Measurements from ENCODE around the gene PLTP. TPM values are rescaled to one million over a fixed set of nuclear protein-coding genes. Genes with fewer than 3 reads are reported as not detected.
"Not testable (repeated sequence)": the region's sequence is repeated elsewhere in the genome, so short reads cannot be mapped to it uniquely, and the experiment has no call there.

Gene PLTP, protein sequence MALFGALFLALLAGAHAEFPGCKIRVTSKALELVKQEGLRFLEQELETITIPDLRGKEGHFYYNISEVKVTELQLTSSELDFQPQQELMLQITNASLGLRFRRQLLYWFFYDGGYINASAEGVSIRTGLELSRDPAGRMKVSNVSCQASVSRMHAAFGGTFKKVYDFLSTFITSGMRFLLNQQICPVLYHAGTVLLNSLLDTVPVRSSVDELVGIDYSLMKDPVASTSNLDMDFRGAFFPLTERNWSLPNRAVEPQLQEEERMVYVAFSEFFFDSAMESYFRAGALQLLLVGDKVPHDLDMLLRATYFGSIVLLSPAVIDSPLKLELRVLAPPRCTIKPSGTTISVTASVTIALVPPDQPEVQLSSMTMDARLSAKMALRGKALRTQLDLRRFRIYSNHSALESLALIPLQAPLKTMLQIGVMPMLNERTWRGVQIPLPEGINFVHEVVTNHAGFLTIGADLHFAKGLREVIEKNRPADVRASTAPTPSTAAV
- polyA plus RNA-seq (2013, experiment 1 of 2; ENCODE audit: insufficient read length), result 36.3 TPM
- 37.0 TPM for polyA plus RNA-seq (2013, experiment 2 of 2; ENCODE audit: insufficient read length)

DNA sequence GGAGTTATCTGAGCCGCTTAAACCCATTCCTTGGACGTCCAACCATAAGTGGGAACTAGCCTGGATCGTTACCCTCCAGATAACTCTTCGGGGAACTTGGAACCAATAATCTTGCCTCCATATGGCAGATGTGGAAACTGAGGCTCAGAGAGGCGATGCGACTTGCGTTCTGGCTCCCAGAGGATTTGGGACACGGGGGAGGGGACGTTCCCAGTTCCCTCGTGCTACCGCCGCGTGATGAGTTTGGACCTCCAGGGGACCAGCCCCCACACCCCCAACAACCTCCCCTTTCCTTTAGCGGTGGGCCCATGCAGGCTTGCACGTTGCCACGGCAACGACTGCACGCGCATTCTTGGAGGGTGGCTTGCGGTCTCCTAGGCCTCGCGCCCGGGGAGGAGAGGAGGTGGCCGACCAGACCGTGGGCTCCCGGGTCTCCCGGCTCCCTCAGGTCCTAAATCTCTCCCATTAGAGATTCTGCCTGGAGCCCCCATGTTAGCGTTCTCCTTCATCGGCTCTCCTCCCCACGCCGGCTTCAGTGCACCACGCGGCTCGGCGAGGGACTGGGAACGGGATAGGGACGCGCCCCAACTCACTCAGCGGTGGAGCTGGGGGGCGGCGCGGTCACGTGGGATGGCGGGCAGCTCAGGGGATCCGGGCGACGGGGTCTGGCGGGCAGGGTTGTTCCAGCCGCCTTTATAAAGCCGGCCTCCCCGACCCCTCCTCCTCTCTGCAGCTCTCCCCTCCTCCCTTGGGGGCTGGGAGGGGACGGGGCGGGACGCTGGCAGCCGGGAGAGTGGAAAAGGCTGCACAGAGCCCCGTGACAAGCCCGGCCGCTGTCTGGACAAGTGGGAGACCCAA is at the start of gene PLTP:
Gene PLTP (minus strand): TSS at position 670 of the 858 bp plus-strand sequence. CDS start 703 bp downstream, outside the sequence.
- DNase-seq, result peak; percentile 83

DNA sequence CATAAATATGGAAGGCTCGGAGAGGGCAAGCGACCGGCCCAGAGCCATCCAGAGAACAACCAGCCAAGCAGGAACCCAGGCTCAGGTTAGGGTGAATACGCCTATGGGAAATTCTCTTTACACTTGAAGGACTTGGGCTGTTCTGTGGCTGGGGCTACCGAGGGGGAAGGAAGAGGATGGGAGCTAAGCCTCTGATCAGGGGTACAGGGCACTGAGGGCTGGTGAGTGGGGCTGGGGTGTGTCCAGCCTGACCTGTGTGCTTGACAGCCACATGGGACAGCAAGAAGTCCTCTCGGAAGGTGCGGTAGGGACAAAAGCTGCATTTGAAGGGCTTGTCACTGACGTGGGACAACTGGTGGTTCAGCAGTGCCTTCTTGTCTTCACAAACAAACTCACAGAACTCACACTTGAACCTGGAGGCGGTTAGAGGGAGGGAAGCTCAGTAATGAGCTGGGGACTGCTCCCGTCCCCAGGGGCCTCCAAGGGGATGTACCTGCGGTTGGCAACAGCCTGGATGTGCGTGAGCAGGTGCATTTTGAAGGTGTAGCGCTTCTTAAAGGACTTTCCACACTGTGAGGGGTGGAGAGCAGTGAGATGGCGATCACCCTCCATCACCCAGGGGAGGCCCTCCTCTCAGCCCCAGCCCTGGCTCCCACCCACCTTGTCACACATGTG is 48.1 kb upstream of the PLTP start:
- no peak for DNase-seq

DNA sequence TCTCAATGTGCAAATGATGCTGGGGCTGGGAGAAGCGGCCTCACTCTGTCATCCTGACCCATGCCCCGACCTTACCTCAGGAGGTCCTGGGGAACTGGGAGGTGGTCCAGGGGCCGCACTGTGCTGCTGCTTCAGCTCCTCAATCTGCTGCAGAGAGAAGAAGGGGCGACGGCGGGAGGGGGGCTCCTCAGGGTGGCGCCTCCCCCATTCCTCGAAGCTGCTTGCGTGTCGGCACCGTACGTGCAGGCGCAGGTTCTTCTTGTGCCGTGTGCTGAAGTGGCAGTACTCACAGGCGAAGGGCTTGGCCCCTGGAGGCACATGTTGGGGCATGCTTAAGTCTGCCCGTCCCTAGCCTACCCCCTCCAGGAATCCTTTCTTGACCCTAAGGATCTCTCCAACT is 47.2 kb upstream of the PLTP start:
- DNase-seq, result no peak

DNA sequence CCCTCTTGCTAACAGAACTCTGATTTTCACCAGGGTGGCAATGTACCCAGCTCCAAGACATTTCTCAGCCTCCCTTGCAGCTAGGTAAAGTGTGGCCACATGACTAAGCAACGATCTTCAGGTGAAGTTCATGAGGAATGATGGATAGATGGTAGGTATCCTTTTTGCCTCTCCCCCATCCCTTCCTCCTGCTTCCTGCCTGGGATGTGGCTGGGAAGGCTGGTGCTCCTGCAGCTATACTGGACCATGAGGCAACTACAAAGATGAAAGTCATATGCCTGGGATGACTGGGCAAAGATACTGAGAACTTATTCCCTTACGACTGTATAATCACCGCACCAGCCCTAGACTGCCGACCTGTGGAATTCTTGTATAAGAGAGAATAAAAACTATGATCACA is 46.6 kb upstream of the PLTP start:
- DNase-seq, result no peak

DNA sequence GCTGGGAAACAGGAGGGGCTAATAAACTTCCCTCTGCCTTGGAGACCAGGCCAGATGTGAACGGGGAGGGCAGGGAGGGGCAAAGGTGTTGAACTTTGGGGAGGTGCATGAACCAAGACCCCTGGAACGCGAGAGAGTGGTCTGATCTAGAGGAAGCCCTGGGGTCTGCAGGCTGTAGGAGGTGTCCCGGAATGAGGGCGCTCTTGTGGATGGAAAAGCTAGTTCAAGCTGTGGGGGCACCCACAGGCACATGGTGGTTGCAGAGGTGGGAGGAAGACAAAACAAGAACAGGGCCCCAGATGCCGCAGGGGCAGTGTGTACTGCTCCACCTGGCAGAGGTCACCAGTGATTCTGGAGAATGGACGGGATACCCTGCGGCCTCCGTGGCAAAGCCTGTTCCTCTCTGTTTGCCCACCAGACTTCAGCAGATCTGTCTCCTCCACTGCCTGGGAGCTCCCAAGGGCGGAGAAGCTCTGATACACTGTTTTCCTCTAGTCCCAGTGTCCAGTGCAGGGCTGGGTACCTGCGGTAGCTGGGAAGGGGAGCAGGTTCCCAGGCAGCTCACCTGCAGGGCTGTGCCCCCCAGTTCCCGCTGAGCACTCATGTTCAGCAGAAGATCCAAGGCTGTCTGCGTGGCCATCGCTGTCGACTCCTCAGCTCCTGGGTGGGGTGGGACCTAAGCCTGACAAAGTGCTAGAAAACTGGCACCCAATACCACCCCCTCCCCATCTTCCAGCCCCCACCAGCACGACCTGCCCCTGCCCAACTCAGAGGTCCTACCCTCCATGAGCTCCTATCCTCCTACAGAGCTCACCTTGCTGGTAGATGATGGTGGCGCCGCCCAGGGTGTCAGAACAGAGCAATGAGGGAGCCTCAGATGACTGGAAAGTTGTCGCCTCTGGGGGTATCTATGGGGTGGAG is 45.3 kb upstream of the PLTP start:
- no peak for DNase-seq

DNA sequence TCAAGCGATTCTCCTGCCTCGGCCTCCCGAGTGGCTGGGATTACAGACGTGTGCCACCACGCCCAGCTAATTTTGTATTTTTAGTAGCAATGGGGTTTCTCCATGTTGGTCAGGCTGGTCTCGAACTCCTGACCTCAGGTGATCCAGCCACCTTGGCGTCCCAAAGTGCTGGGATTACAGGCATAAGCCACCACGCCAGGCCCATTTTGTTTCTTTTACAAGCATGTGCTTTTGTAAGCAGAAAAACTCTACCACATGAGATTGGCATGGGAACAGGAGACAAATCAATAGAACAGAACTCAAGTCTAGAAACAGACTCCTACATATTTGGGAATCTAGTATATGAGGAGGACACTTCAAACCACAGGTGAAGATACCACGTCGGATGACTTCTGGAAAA is 44.4 kb upstream of the PLTP start:
- not testable (repeated sequence) for DNase-seq

DNA sequence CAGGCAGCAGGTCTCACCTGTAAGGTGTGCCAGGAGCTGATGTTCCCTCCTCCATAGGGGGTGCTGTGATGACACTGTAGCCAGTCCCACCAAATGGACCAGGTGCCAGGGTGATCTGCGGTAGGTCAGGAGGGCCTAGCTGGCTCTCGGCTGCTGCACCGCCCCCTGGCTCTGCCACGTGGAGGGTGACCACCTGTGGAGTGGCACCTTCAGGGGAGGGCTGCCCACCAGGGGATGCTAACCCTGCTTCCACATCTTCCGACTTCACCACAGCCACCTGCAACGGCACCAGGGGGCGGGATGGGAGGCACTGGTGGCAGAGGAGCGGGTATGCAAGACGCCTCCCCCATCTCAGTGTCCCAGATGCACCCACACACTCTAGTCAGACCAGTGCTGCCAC is 41.7 kb upstream of the PLTP start:
- no peak for DNase-seq

DNA sequence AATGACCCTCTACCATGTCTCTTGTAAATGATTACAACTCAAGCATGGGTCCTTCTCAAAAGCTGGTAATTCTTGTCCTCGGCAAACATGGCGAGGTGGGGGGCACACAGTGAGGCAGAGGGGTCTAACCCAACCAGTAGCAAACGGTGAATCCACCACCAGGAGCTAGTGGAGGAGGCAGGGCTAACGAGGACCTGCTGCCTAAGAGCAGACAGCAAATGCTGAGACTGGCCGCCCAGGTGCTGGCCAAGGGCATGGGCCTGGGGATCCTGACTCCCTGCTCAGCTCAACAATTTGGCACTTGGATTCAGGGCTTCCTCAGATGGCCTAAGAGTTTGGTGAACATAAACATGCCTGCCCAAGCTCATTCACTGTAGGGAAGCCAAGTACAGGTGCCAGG is 40.9 kb upstream of the PLTP start:
- DNase-seq, result no peak

DNA sequence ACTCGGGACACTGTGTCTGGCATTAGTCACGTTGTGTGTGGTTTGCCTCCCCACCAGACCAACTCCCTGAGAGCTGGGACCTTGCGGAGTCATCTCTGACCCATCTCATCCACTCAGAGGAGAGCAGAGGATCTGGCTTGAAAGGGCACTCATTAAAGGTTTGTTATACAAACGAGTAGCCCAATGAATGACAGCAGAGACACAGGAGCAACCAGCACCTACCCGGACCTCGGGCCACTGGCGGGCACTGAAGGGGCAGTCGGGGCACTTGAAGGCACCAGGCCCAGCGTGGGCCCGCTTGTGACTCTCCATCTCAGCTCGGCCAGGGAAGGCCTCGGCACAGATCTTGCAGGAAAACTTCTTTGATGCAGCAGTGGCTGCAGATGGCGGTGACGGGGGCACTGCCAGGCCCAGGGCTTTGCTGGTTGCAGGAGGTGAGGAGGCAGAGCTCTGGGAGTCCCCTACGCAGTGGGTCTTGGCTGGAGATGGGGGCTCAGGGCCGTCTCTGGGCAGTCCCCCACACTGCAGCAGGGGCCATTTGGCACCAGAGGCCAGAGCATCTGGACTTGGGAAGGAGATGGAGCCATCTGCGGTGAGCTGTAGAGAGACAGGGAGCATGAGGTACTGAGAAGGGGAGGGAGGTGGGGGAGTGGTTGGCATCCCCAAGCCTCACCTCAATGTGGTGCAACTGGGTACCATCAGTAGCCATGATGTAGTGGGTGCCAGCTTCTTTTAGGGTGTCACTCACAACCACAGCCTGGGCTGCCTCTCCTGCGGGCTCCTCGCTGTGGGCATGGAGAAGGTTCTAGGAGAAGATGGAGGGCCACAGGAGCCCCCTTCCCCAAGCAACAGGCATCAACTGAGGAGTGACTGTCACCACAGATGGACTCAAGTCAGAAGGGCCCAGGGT is 40.2 kb upstream of the PLTP start:
- no peak for DNase-seq

DNA sequence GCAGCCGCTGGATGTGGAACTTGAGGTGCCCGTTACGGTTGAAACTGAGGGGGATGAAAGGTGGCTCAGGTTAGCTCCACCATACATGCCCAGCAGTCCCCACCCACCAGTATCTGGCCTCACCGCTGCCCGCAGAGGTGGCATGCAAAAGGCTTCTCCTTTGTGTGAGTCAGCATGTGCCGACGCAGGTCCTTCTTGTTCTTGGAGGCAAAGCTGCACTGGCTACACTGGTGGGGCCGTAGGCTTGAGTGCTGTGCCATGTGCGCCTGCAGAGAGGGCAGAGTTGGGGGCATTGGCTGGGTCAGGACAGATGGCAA is 38.3 kb upstream of the PLTP start:
- no peak for DNase-seq

DNA sequence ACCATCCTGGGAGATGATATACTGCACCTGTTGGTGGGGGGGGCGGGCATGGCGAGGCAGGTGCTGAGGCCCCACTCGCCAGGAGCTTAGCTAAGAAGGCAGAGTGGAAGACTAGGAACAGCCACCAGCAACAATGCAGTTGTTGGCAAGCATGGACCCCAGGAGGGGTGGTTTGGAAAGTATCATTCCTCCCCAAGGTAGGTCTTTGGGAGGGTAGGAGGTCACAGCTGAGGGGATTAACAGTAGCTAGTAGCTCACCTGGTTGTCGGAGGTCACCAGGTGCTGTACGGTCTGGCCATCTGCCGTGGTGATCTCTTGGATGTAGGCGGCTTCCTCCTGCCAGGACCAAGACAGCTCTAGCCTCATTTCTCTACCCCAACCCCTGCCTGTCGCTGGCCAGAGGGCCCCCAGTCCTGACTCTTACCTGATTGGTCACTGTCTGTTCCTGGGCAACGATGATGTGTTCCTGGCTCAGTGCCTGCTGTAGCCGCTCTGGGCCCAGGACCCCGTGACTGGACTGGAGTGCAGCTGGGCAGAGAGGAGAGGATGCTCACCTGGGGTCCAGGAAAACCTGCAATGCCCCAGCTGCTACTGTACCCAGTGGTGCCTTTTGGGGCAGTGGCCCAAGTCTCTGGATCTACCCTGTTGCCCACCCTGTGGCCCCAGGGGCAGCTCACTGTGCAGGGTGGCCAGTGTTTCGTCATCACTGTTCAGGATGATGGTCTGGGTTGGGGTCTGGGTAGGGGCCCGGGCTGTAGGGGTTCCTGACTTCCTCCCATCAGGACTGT is 37.8 kb upstream of the PLTP start:
- DNase-seq, result no peak

DNA sequence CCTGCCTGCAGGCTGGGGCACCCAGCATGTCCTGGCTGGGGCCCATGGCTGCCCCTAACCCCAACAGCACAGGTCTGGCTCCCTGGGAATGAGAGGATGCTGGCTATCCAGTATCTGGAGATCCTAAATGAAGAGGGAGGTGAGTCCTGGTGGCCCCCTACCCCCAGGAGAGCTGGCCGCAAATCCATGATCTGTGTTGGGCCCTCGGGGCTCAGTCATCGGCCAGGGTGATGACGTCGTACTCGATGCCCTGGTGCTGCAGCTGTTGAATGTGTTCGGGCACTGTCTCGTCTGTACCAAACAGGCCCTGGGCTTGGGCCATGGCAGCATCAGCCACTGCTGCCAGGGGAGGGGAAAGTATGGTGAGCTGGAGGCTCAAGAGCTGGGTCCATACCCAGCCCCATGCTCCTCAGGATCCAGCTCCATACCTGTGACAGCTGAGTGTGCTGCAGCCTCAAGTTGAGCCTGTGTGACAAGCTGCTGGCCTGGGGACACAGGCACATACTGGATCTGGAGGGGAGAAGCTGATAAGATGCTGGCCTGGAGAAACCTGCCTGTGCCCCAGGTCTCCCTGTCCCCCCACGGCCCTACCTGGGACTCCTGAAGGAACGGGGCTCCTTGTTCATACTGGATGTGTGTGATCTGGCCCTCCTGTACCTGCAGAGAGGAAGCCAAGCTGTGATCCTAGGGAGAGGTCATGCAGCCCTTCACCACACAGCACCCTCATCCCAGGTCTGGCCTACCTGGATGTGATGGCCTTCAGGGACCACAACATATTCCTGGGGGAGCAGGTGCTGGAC is 37.0 kb upstream of the PLTP start:
- no peak for DNase-seq

DNA sequence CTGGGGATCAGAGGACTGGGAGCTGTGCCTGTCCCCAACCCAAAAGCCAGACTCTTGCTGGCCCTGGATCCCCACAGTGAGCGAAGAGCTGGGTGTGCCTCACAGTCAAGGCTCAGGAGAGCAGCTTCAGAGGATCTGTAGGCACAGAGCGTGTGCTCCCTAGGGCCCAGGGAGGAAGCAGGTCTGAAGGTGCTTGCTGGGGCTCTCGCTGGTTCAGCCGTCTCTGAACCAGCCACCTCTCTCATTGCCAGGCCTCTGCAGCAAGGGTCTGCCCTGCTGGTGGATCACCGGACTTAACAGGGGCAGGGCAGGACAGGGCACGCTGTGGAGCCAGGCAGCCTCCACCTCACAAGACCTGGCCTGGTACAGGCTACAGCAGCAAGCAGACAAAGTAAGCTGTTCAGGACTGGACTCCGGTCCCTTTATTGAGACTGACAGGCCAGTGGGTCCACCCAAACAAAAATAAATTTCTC is 36.3 kb upstream of the PLTP start:
- DNase-seq, result no peak

DNA sequence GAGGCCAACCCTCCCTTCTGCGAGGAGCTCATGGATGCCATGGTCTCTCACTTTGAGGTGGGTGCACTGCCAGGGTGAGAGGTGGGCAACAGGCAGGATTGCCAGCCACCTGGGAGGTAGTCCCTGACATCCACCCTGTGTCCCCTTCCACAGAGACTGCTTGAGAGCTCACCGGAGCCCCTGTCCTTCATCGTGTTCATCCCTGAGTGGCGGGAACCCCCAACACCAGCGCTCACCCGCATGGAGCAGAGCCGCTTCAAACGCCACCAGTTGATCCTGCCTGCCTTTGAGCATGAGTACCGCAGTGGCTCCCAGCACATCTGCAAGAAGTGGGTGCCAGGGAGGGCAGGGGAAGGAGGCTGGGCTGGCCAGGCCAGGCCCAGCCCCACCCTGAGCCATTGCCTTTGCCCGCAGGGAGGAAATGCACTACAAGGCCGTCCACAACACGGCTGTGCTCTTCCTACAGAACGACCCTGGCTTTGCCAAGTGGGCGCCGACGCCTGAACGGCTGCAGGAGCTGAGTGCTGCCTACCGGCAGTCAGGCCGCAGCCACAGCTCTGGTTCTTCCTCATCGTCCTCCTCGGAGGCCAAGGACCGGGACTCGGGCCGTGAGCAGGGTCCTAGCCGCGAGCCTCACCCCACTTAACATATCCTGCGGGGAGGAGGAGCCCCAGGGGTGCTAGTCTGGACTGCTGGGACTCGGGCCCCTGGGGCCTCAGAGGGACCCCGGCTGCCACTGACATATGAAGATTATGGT is 35.3 kb upstream of the PLTP start:
- no peak for DNase-seq

DNA sequence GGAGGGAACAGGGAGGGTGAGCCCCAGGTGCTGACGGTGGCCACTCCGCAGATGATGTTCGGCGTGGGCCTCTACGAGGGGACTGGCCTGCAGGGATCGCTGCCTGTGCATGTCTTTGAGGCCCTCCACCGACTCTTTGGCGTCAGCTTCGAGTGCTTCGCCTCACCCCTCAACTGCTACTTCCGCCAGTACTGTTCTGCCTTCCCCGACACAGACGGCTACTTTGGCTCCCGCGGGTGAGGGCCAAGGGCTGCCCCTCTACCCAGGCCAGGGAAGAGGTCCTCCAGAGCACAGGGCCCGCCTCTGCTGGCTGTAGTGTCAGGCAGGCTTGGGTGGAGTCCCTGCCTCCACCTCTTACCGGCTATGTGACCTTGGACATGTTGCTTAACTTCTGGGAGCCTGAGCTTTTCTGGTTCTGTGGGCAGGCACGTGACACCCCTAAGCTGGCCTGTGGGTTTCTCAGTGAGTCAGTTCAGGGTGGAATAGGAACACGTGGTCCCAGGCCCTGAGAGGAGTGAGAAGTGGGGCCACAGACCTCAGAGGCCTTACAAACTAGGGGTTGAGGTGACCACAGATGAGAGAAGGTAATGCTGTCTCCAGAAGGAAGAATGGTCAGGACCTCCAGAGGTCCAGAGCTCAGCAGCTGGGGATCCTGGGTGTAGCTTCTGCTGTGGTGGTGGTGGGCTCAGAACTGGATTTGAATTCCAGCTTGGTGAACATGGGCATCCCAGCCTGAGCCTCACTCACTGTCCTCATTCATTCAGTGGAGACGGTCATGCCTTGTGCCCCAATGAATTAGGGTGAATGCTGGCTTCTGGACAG is 34.4 kb upstream of the PLTP start:
- DNase-seq, result no peak

DNA sequence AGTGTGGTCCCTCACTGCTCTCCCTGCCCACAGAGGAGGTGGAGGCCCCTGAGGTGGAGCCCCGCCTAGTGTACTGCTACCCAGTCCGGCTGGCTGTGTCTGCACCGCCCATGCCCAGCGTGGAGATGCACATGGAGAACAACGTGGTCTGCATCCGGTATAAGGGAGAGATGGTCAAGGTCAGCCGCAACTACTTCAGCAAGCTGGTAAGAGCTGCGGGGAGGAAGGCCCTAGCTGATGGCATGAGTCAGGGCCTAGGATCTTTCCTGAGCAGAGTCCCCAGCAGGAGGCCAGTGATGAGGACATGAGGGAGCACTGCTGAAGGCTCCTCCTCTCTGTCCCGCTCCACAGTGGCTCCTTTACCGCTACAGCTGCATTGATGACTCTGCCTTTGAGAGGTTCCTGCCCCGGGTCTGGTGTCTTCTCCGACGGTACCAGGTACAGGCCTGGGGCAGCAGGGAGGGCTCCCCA is 33.8 kb upstream of the PLTP start:
- peak; percentile 58 for DNase-seq
